Cortex of kidney (tissue), 1 donor: ENCODE results near the gene ANKRD63.

Experiments
- DNase-seq: peaks from one replicate; lab custom pipeline; 2025; lab: John Stamatoyannopoulos, UW

The ANKRD63 gene

DNA sequence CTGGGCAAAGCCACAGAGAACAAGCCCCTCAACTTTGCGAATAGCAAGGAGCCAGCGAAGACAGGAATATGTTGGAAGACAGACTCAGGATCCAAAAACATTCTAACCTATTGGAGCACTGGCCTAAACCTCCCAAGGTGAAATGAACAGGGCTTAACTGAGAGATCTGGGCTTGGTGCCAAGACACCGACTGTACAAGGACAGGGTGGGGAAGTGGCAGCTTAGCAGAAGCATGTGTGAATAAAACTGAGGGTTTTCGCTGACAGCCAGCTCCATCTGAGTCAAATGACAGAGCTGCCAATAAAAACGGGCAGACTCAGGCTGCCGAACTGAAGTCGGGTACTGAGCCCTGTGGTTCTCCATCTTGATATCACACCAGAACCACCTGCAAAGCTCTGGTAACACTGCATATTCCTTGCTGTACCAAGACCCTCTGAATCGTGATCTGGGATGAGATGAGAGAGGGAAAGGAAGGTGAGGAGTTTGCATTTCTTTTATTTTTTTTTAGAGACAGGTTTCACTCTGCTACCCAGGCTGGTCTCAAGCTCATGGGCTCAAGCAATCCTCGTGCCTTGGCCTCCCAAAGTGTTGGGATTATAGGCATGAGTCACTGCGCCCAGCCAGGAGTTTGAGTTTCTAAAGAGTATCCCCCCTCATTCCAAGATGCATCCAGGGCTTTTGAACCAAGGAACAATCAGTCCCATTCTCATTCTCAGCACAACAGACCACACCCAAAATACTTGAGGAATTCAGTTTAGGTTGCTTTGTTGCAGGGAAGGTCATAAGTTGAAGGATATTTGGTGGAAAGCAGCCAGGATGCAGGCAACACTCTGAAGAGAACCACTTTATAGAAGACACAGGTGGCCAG lies 30.9 kb upstream of the ANKRD63 start:
- DNase-seq, result no peak

DNA sequence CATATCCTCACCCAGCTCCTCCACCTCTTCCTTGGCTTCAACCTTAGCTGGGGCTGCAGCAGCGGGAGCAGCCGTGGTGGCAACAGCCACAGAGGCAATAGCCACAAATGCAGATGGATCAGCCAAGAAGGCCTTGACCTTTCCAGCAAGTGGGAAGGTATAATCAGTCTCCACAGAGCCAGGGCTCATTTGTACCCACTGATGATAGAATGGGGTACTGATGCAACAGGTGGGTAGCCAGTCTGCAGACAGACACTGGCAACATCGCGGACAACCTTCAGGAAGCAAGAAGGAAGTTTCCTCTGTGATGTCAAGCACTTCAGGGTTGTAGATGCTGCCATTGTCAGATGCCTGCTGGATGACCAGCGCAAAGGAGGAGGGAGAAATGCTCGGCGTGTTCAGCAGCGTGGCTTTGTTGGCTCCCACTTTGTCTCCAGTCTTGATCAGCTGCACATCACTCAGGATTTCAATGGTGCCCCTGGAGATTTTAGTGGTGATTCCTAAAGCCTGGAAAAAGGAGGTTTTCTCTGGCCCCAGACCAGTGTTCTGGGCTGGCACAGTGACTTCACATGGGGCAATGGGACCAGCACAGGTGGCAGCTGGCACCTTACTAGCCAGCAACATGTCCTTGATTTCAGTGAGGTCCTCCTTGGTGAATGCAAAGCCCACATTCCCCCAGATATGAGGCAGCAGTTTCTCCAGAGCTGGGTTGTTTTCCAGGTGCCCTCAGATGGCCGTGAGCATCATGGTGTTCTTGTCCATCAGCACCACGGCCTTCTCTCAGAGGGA lies 29.7 kb upstream of the ANKRD63 start:
- DNase-seq, result no peak

GRCh38 chr15:40310993-40311392 lies 28.1 kb upstream of the ANKRD63 start:
- no peak for DNase-seq

GRCh38 chr15:40310001-40310959 lies 27.4 kb upstream of the ANKRD63 start:
- DNase-seq, result no peak

DNA sequence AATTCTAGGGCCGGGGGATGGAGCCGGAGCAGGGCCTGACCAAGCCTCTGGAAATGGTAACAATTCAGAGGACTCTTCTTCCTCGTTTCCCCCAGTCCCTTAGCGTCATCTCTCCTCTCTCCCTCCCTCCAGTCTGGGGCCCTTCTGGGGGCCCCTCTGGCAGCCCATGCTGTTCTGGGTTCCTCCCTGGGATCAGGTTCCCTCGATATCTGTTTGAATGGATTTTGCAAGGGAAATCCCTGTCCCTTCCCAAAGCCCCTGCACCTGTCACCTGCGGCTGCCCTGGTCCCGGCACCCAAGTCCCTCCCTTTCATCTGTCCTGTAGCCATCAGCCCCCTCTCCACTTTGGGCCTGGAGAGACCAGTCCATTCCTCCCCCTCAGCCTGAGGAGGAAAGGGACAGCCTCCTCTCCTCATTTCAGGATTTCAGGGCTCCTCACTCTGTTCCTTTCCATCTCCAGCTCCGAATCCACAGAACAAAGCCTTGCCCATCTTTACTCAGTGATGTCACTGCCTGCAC lies 26.5 kb upstream of the ANKRD63 start:
- no peak for DNase-seq

DNA sequence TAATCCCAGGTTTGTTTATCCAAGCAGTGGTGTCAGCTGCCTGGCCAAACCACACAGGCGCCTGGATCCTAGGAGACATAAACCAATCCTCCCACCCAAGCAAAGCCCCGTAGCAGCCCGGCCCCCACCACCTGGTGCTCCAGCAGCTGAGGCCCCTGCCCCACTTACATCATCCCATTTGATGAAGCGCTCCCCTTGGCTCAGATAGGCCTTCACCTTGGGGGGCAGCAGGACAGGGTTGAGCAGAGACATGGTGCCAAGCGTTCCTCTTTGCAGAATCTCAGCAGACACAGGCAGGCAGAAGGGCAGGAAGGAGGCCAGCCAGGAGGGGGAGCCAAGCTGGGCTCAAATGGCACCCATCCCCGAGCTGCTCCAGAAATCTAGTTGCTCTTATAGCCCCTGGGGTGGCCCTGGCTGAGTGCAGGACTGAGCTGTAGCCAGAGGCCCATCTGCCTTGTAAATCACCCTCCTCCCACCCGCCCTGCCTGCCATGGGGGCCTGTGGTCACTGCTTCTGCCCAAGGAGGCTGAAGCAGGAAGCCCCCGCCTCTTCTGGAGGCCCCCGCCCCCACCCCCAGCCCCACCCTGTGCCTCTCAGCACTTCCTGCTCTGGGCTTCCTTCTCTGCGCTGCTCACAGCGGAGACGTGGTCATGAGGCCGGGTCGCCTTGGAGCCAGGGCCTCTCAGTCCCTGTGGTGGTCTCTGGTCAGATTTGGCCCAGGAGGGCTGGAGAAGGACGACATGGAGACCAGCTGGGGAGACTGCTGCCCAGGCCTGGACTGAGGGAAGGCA lies 24.8 kb upstream of the ANKRD63 start, which contains the start of gene PLCB2:
PLCB2 (minus strand) TSS at position 515 of the 791 bp plus-strand sequence; CDS start at position 252, 263 bp downstream.
- no peak for DNase-seq

GRCh38 chr15:40306908-40307307 lies 24.0 kb upstream of the ANKRD63 start:
- no peak for DNase-seq

GRCh38 chr15:40306371-40306770 lies 23.5 kb upstream of the ANKRD63 start:
- DNase-seq, result no peak

- DNase-seq, result no peak
These were observed 22.4 kb upstream of the ANKRD63 start for GRCh38 chr15:40305281-40305680.

- DNase-seq, result no peak
These were observed 20.7 kb upstream of the ANKRD63 start for GRCh38 chr15:40303576-40303975.

GRCh38 chr15:40302981-40303380 lies 20.1 kb upstream of the ANKRD63 start:
- DNase-seq, result no peak

GRCh38 chr15:40302288-40302886 lies 19.5 kb upstream of the ANKRD63 start:
- DNase-seq, result no peak

DNA sequence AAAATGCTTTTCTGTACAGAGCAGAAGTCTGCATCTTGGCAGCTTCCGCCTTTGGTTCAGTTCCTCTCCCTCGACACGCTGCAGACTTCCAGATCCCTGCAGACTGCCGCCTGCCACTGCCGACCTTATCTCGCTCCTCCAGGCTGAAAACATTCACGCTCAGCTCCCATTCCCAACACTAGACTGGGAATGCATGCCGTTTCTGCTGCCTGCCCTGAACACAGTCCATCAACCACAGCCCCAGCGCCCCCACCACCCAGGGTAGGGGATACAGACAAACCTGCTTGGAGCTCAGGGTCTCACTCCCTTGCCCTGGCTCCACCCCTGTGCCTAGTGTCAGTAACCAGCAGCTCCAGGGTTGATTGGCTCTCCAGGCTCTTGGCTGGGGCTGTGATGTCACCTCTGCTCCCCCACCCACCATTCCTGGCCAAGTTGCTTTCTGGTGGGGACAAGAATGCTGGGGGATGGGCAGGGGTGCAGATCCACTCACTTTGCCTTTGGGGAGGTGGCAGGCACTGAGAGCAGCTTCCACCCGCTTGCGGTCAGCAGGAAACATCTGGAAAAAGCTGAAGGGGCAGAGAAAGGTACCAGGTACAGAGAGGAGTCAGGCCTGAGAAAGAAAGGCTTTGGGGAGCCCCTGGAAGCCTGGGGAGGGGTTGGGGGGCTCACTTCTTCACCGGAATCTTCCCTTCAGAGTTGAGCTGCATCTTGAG lies 18.8 kb upstream of the ANKRD63 start:
- no peak for DNase-seq

DNA sequence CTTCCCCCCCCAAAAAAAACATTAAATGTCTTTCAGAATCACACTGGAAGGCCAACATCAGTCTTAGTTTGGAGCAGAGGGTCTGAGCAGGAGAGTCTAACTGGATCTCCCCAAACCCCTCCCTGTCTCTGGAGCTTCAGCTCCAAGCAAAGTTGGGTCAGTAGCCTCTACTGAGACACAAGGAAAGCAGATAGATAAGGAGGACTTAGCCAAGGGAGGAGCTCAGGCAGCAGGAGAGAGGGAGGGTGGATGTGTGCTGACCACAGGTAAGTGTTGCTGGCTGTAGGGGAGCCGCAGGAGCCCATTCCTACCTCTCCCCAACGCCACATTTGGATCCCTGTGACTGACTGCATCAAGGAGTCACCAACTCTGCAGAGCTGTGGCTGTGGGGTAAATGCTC lies 17.9 kb upstream of the ANKRD63 start:
- DNase-seq, result no peak

DNA sequence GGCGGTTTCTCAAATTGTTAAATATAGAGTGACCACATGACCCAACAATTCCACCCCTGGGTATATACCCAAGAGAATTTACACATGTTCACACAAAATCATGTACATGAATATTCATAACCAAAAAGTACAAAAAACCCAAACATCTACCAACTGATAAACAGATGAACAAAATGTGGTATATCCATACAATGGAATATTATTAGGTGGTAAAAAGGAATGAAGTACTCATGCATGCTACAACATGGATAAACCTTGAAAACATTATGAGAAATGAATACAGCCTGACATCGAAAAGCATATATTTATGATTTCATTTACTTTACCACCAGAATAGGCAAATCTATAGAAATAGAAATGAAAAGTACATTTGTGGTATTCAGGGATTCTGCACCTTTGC lies 17.5 kb upstream of the ANKRD63 start:
- DNase-seq, result no peak

- no peak for DNase-seq
These were observed 15.5 kb upstream of the ANKRD63 start for GRCh38 chr15:40298216-40298935.

GRCh38 chr15:40297356-40297755 lies 14.5 kb upstream of the ANKRD63 start:
- DNase-seq, result no peak

- no peak for DNase-seq
These were observed 13.8 kb upstream of the ANKRD63 start for GRCh38 chr15:40296561-40297230.
